ENCODE results near the gene ATP5F1D.

Gene ATP5F1D

DNA sequence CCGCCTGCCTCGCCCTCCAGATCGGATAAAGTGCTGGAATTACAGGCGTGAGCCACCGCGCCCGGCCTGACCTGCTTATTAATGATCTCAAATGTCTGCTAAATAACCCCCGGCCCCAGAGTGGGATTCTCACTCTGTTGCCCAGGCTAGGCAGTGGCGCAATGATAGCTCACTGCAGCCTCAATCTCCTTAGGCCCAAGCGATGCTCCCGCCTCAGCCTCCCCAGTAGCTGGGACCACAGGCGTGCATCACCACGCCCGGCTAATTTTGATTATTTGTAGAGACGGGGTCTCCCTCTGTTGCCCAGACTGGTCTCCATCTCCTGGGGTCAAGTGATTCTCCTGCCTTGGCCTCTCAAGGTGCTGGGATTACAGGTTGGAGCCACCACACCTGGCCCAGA lies 626 bp upstream of the ATP5F1D start:
- Histone ChIP-seq H4K20me1 (ENCODE audit: insufficient read depth) (no peaks in the 10 kb centered on the region), H3K79me2 (ENCODE audit: insufficient read depth, low read depth) (peaks cover 9% of the 10 kb centered on the region; the same call in 1 of the 2 replicates), H3K9ac (peak overlapping the region; percentile 65; the same call in 1 of the 2 replicates), H3K36me3 (ENCODE audit: insufficient read depth) (no peaks in the 10 kb centered on the region), H3K27me3 (ENCODE audit: insufficient read depth, low read depth) (peaks cover 19% of the 10 kb centered on the region), H3K4me1 (ENCODE audit: low read depth, poor library complexity, severe bottlenecking) (peaks cover 33% of the 10 kb centered on the region), H3K4me2 (peak overlapping the region; percentile 85), H3K27ac (no peak overlapping the region), H3K4me3 (IDR thresholded peaks at IDR 0.05; ENCODE audit: insufficient read depth, low read depth, low read length) (no peak overlapping the region), H2AFZ (ENCODE audit: low read depth) (peak overlapping the region; percentile 61)
- TF ChIP-seq, protein P1, sequence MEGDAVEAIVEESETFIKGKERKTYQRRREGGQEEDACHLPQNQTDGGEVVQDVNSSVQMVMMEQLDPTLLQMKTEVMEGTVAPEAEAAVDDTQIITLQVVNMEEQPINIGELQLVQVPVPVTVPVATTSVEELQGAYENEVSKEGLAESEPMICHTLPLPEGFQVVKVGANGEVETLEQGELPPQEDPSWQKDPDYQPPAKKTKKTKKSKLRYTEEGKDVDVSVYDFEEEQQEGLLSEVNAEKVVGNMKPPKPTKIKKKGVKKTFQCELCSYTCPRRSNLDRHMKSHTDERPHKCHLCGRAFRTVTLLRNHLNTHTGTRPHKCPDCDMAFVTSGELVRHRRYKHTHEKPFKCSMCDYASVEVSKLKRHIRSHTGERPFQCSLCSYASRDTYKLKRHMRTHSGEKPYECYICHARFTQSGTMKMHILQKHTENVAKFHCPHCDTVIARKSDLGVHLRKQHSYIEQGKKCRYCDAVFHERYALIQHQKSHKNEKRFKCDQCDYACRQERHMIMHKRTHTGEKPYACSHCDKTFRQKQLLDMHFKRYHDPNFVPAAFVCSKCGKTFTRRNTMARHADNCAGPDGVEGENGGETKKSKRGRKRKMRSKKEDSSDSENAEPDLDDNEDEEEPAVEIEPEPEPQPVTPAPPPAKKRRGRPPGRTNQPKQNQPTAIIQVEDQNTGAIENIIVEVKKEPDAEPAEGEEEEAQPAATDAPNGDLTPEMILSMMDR (conservative IDR thresholded peaks at IDR 0.05; ENCODE audit: low read depth, low read length) = no peak

- Histone ChIP-seq H3K4me1 (ENCODE audit: low read depth, poor library complexity, severe bottlenecking) (peaks cover 39% of the 10 kb centered on the region), H3K79me2 (ENCODE audit: insufficient read depth, low read depth) (peaks cover 9% of the 10 kb centered on the region; the same call in 1 of the 2 replicates), H3K27me3 (ENCODE audit: insufficient read depth, low read depth) (peaks cover 4% of the 10 kb centered on the region; the same call in 1 of the 2 replicates), H3K27ac (no peak overlapping the region), H3K36me3 (ENCODE audit: insufficient read depth) (no peaks in the 10 kb centered on the region), H2AFZ (ENCODE audit: low read depth) (no peak overlapping the region), H3K4me2 (0 out of 2 replicates have a peak overlapping the region, but pooled peaks have one; percentile 21), H4K20me1 (ENCODE audit: insufficient read depth) (no peaks in the 10 kb centered on the region), H3K9ac (no peak overlapping the region), H3K4me3 (IDR thresholded peaks at IDR 0.05; ENCODE audit: insufficient read depth, low read depth, low read length) (no peak overlapping the region)
- TF ChIP-seq, protein P1 (conservative IDR thresholded peaks at IDR 0.05; ENCODE audit: low read depth, low read length) = peak; percentile 81
Measured at GRCh38 chr19:1243768-1244692, 2.5 kb downstream of the ATP5F1D start.

- no peak overlapping the region for H3K27ac ChIP-seq
- no peak overlapping the region for H3K9ac ChIP-seq
- no peak overlapping the region for H3K4me3 ChIP-seq (IDR thresholded peaks at IDR 0.05; ENCODE audit: insufficient read depth, low read depth, low read length)
Measured at GRCh38 chr19:1244693-1245451, 3.3 kb downstream of the ATP5F1D start.

More at GRCh38 chr19:1244693-1245451, 3.3 kb downstream of the ATP5F1D start:
- Histone ChIP-seq H3K4me2 (0 out of 2 replicates have a peak overlapping the region, but pooled peaks have one; percentile 1), H3K79me2 (ENCODE audit: insufficient read depth, low read depth) (peaks cover 9% of the 10 kb centered on the region; the same call in 1 of the 2 replicates), H3K27me3 (ENCODE audit: insufficient read depth, low read depth) (no peaks in the 10 kb centered on the region), H4K20me1 (ENCODE audit: insufficient read depth) (no peaks in the 10 kb centered on the region), H2AFZ (ENCODE audit: low read depth) (no peak overlapping the region), H3K36me3 (ENCODE audit: insufficient read depth) (no peaks in the 10 kb centered on the region), H3K4me1 (ENCODE audit: low read depth, poor library complexity, severe bottlenecking) (peaks cover 38% of the 10 kb centered on the region)
- TF ChIP-seq, protein P1 (conservative IDR thresholded peaks at IDR 0.05; ENCODE audit: low read depth, low read length) = no peak
